Left ventricle myocardium inferior (tissue), 1 donor: ENCODE data around the gene KIAA1217. TPM values are rescaled to one million over a fixed set of nuclear protein-coding genes. Genes with fewer than 3 reads are reported as not detected.

Experiments used
- DNase-seq: peaks from one replicate; pipeline ENCODE4 v3.0.0-alpha.2; 2020
- H3K27ac ChIP-seq: fragments of 200-600 bp; replicated peaks from 2 replicates; pipeline ENCODE4 v1.8.0; 2021
- H3K27me3 ChIP-seq: fragments of 200-600 bp; 2 replicates; pipeline ENCODE4 v1.8.0; 2021; ENCODE audit warnings: low read depth
- H3K36me3 ChIP-seq: fragments of 200-600 bp; 2 replicates; pipeline ENCODE4 v1.8.0; 2021
- H3K4me1 ChIP-seq: fragments of 200-600 bp; 2 replicates; pipeline ENCODE4 v1.8.0; 2021
- H3K4me3 ChIP-seq: fragments of 200-600 bp; 2 replicates; pipeline ENCODE4 v1.8.0; 2021; ENCODE audit warnings: mild to moderate bottlenecking, moderate library complexity
- H3K9me3 ChIP-seq: fragments of 200-600 bp; replicated peaks from 2 replicates; pipeline ENCODE4 v1.8.0; 2021
- CTCF ChIP-seq: fragments of 200-600 bp; IDR thresholded peaks from 2 replicates; pipeline ENCODE4 v1.8.0; 2021; ENCODE audit warnings: antibody characterized with exemption, mild to moderate bottlenecking, borderline replicate concordance
- intact Hi-C: fragments of 100-400 bp; cut with micrococcal nuclease; formaldehyde crosslinking; loops from one replicate; pipeline ENCODE4 v1.11.0; 2022
- total RNA-seq: library from RNA; stranded (reverse); fragmentation: NEBNext Ultra II Directional; extraction: Animal tissue kit (Norgen Biotek cat#: 25700); gene quantifications from one replicate; pipeline ENCODE4 v1.2.1, GENCODE V29; 2021
- donor health status: DM: no; HTN: yes; CAD: no; lungs with severe emphysema.

The KIAA1217 gene
- total RNA-seq, 1 donor from 2014 or later, result 30.2 TPM

- Histone ChIP-seq H3K36me3 (peaks cover 33% of the 10 kb centered on the region), H3K27ac (no peak overlapping the region), H3K9me3 (no peaks in the 10 kb centered on the region), H3K4me1 (peaks cover 25% of the 10 kb centered on the region), H3K4me3 (no peak overlapping the region), H3K27me3 (no peaks in the 10 kb centered on the region)
- DNase-seq, result no peak
- no peak for TF ChIP-seq CTCF
- intact Hi-C loops, result no loop called here
These were observed 279.7 kb downstream of the KIAA1217 start for GRCh38 chr10:24488631-24489030.

GRCh38 chr10:24493165-24493564 is 284.2 kb downstream of the KIAA1217 start:
- H3K27ac ChIP-seq, result no peak overlapping the region
- no peaks in the 10 kb centered on the region for H3K9me3 ChIP-seq
- H3K4me1 ChIP-seq, result peaks cover 9% of the 10 kb centered on the region
- no peak overlapping the region for H3K4me3 ChIP-seq
- DNase-seq, result no peak
- TF ChIP-seq CTCF, result no peak
- H3K36me3 ChIP-seq, result peaks cover 43% of the 10 kb centered on the region
- intact Hi-C loops, result no loop called here
- H3K27me3 ChIP-seq, result no peaks in the 10 kb centered on the region

GRCh38 chr10:24494236-24494635 is 285.3 kb downstream of the KIAA1217 start:
- Histone ChIP-seq H3K9me3 (no peaks in the 10 kb centered on the region), H3K27me3 (no peaks in the 10 kb centered on the region), H3K4me1 (peaks cover 6% of the 10 kb centered on the region), H3K4me3 (no peak overlapping the region), H3K27ac (no peak overlapping the region), H3K36me3 (peaks cover 43% of the 10 kb centered on the region)
- no peak for DNase-seq
- intact Hi-C loops, result no loop called here
- TF ChIP-seq CTCF, result no peak

DNA sequence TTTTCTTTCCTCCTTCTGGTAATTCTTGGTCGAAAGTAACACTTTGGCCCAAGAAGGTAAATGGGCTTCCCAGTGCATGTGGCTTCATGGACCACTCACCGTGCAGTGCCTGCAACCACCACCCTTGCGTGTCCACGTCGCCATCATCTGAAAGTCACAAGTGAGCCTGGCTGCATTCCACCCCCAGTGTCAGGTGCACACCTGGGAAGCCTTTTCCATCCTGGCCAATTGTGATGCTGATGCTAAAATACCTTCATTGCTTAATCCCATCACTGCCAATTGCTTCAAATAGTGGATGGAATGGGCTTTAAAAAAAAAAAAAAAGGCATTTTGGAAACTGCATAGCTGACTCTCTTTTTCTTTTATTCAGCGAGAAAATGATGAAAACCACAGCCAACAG is 285.8 kb downstream of the KIAA1217 start:
- peaks cover 6% of the 10 kb centered on the region for H3K4me1 ChIP-seq
- no peak for DNase-seq
- TF ChIP-seq CTCF, result no peak
- peaks cover 43% of the 10 kb centered on the region for H3K36me3 ChIP-seq
- no peaks in the 10 kb centered on the region for H3K27me3 ChIP-seq
- no peaks in the 10 kb centered on the region for H3K9me3 ChIP-seq
- intact Hi-C loops, result no loop called here
- no peak overlapping the region for H3K27ac ChIP-seq
- no peak overlapping the region for H3K4me3 ChIP-seq

- no peaks in the 10 kb centered on the region for H3K27me3 ChIP-seq
- no peak overlapping the region for H3K27ac ChIP-seq
- H3K36me3 ChIP-seq, result peaks cover 43% of the 10 kb centered on the region
- intact Hi-C loops, result no loop called here
- H3K4me3 ChIP-seq, result no peak overlapping the region
- no peaks in the 10 kb centered on the region for H3K9me3 ChIP-seq
- peaks cover 6% of the 10 kb centered on the region for H3K4me1 ChIP-seq
- no peak for DNase-seq
- no peak for TF ChIP-seq CTCF
These were observed 286.9 kb downstream of the KIAA1217 start for GRCh38 chr10:24495666-24496460.
